Skin epidermis (tissue), 12 donors: Measurements from ENCODE around the gene PEAR1.

Experiments used
- H3K27ac ChIP-seq, 21 experiments: fragments of 200-600 bp; sonication (generic) in 11 of 21; one replicate each; pipeline ENCODE4 v1.5.0; 2020; ENCODE audit warnings: mild to moderate bottlenecking in 3 of 21, inconsistent platforms in 2 of 21, moderate library complexity in 2 of 21
- H3K4me3 ChIP-seq, 7 experiments: fragments of 200-600 bp; sonication (generic) in 2 of 7; one replicate each; pipeline ENCODE4 v1.5.0; 2020; ENCODE audit warnings: inconsistent platforms in 2 of 7, mild to moderate bottlenecking in 2 of 7, moderate library complexity in 1 of 7

Gene PEAR1

GRCh38 chr1:156859523-156860112 is 33.9 kb upstream of the PEAR1 start:
- Histone ChIP-seq H3K27ac (no peak overlapping the region), H3K4me3 (peak overlapping the region; percentile 3 to 33 (median 23))

- peak overlapping the region; percentile 3 to 33 (median 23) for H3K4me3 ChIP-seq
- H3K27ac ChIP-seq, result no peak overlapping the region
Measured at GRCh38 chr1:156860113-156860627, 33.3 kb upstream of the PEAR1 start.

DNA sequence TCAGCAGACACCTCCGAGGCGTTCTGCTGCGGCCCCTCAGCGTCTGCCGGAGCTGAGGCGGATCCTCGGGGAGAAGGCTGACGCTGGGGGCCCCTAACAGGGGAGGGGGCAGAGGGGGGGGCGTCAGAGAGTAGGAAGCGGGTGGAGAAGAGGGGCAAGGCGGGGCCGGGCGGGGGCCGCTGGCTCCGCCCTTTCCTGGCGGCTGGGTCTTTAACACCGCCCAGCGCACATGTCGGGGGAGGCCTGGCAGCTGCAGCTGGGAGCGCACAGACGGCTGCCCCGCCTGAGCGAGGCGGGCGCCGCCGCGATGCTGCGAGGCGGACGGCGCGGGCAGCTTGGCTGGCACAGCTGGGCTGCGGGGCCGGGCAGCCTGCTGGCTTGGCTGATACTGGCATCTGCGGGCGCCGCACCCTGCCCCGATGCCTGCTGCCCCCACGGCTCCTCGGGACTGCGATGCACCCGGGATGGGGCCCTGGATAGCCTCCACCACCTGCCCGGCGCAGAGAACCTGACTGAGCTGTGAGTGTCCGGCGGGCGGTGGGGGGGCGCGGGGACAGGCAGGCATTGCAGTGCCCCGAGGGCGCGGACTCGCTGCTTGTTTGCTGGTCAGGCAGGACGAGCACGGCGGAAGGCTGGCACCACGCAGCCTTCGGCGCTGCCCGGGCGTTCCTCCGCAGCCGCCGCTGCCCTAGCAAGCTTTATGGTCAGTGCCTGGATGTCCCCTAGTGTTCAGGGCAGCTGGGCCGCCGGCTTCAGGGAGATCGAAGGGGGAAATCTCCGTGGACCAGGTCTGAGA is 32.7 kb upstream of the PEAR1 start, which contains the start of gene NTRK1:
Gene NTRK1 (plus strand): TSS at position 238 of the 796 bp plus-strand sequence. CDS start 70 bp downstream, at position 308.
- Histone ChIP-seq H3K27ac (no peak within 1 kb of the TSS), H3K4me3 (peak within 1 kb of the TSS; percentile 3 to 33 (median 23))

GRCh38 chr1:156862584-156862983 is 30.9 kb upstream of the PEAR1 start:
- no peak overlapping the region for H3K27ac ChIP-seq
- H3K4me3 ChIP-seq, result no peak overlapping the region

GRCh38 chr1:156862997-156863599 is 30.4 kb upstream of the PEAR1 start:
- Histone ChIP-seq H3K4me3 (no peak overlapping the region), H3K27ac (no peak overlapping the region)

- no peak overlapping the region for H3K27ac ChIP-seq
- H3K4me3 ChIP-seq, result no peak overlapping the region
Measured at GRCh38 chr1:156863631-156864030, 29.9 kb upstream of the PEAR1 start.

DNA sequence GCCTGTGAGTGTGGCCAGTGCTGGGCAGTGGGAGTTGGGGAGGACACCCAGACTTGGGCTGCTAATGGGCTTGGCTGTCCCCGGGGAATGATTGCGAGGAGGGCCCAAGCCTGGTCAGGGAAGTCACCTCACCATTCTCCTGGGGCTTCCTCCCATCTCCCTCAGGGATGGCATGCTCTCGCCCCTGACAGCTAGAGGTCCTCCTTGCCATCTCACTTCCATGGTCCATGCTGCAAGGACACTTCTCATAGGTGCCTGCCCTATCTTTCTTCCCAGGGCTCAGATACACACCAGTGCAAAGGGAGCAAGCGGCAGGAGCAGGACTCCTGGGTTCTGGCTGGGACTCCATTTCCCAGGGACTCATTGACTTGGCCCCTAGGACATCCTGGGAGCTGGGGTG is 28.7 kb upstream of the PEAR1 start:
- Histone ChIP-seq H3K4me3 (no peak overlapping the region), H3K27ac (no peak overlapping the region)

DNA sequence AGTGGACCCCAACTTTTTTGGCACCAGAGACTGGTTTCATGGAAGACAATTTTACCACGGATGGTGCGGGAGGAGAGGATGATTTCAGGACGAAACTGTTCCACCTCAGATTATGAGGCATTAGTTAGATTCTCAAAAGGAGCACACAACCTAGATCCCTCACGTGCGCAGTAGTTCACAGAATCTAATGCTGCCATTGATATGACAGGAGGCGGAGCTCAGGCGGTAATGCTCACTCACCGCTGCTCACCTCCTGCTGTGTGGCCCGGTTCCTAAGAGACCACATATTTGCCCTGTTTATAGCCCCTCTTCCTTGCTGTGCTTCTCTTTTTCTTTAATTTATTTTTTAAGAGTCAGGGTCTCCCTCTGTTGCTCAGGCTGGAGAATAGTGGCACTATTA is 28.3 kb upstream of the PEAR1 start:
- no peak overlapping the region for H3K4me3 ChIP-seq
- H3K27ac ChIP-seq, result no peak overlapping the region

- no peak overlapping the region for H3K27ac ChIP-seq
- no peak overlapping the region for H3K4me3 ChIP-seq
Measured at GRCh38 chr1:156865865-156866248, 27.7 kb upstream of the PEAR1 start.

DNA sequence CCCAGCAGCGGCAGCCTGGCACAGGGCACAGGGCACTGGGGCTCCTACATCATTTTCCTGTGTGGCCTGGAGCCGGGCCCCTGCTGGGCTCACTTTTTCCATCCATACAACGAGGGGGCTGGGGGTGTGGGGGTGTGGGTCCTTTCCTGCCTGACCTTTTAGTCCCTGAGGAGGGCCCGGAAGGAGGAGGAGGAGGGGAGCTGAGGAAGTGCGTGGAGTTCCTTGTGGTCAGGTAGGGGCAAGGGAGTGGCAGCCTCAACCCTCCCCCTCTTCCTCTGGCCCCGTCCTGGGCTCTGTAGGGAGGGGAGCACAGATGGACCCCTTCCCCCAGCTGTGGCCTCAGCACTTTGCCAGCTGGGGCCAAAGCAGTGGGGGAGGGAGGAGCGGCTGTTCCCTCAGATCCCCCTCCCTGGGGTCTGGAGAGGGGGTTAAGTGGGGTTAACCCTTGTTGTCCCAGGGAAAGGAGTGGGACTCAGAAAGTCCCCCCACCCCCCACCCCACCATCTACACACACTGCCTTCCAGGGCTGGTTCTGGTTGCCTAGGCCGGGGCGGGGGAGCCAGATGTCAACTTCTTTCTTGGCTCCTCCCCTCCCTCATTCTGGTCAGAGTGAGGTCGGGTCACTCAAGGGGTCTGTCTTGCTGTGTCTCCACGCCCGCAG is 27.1 kb upstream of the PEAR1 start:
- Histone ChIP-seq H3K27ac (no peak overlapping the region), H3K4me3 (no peak overlapping the region)

DNA sequence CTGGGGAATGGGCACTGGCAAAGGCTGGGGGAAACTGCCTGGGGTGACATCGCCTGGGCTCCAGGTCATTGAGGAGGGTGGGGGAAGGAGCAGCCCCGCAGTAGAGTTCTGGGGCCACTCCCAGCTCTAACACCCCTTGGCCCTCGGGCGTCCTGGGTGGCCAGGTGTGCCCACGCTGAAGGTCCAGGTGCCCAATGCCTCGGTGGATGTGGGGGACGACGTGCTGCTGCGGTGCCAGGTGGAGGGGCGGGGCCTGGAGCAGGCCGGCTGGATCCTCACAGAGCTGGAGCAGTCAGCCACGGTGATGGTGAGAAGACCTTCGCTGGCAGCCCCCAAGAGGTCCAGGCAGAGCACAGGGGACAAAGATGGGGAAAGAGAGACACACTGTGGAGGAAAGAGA is 25.2 kb upstream of the PEAR1 start:
- H3K4me3 ChIP-seq, result no peak overlapping the region
- no peak overlapping the region for H3K27ac ChIP-seq

- no peak overlapping the region for H3K4me3 ChIP-seq
- H3K27ac ChIP-seq, result no peak overlapping the region
Measured at GRCh38 chr1:156869455-156869854, 24.1 kb upstream of the PEAR1 start.

DNA sequence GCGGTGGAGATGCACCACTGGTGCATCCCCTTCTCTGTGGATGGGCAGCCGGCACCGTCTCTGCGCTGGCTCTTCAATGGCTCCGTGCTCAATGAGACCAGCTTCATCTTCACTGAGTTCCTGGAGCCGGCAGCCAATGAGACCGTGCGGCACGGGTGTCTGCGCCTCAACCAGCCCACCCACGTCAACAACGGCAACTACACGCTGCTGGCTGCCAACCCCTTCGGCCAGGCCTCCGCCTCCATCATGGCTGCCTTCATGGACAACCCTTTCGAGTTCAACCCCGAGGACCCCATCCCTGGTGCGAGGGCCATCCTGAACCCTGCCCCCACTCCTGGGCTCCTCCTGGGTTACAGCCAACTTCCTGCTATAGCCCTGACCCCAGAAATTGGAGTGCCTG is 19.9 kb upstream of the PEAR1 start:
- no peak overlapping the region for H3K4me3 ChIP-seq
- no peak overlapping the region for H3K27ac ChIP-seq

- no peak overlapping the region for H3K4me3 ChIP-seq
- H3K27ac ChIP-seq, result no peak overlapping the region
Measured at GRCh38 chr1:156874142-156874541, 19.4 kb upstream of the PEAR1 start.

DNA sequence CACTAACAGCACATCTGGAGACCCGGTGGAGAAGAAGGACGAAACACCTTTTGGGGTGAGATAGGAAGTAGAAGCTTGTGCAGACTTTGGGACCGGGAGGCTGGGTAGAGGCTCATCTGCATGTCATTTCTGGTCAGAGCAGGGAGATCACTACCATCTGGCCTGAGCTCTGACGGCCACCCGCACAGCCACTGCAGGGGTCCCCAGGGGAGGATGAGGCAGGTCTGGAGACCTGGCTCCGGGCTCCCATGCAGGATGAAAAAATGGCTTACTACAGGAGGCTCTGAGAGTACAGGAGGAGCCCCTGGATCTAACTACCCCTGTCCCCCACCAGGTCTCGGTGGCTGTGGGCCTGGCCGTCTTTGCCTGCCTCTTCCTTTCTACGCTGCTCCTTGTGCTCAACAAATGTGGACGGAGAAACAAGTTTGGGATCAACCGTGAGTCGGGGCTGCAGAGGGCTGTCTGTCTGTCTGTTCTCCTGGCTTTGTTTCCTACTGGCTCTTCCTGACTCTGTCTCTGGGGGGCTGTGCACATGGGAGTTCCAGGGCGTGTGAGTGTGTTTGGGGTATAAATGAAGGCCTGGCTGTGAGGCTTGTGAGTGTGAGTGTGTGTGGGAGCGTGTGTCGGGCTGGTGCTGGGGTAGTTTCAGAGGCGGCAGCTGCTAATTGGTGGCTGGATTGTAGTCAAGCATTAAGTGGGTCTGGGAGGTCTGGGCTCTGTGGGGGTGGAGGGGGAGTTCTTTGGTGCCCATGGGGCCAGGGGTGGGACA is 18.8 kb upstream of the PEAR1 start:
- no peak overlapping the region for H3K27ac ChIP-seq
- no peak overlapping the region for H3K4me3 ChIP-seq

DNA sequence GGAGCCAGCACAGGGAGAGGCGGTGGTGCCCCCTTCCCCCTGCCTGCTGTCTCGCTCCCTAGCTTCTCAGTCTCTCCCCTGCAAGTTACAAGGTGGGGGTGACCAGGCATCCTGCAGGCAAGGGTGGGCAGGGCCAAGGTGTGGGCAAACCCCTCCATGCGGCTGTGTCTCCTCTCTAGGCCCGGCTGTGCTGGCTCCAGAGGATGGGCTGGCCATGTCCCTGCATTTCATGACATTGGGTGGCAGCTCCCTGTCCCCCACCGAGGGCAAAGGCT is 18.2 kb upstream of the PEAR1 start:
- Histone ChIP-seq H3K27ac (no peak overlapping the region), H3K4me3 (no peak overlapping the region)

- no peak overlapping the region for H3K27ac ChIP-seq
- no peak overlapping the region for H3K4me3 ChIP-seq
Measured at GRCh38 chr1:156876281-156876680, 17.2 kb upstream of the PEAR1 start.

DNA sequence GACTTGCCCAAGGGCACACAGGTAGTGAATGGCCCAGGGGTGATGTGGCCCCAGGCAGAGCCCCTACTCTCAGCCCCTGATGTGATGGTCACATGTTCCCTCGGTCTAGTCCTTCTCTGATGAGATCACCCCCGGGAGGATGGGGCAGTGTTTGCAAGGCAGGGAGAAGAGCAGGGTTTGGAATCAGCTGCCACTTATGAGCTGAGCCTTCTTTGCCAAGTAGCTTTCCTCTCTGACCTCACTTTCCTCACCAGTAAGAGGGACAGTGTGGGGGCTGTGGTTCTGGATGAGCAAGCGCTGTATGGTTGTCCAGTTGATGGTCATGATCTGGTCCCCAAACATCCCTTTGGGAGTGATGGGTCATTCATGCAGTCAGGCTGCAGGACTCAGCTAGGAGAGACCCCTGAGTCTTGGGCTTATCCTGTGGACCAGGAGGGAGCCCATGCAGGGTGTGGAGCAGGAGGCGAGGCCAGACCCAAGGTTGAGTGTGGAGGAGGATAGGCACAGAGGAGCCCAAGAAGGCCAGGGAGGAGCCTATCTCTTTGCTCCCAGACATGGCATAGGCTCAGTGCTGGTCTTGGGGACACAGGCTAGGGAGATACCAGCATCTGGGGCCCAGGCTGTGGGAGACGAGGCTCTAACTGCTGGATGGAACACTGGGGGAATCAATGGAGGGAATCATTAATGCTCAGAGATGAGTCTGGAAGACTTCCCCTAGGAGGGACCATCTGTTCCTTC is 15.9 kb upstream of the PEAR1 start:
- Histone ChIP-seq H3K27ac (no peak overlapping the region), H3K4me3 (no peak overlapping the region)

DNA sequence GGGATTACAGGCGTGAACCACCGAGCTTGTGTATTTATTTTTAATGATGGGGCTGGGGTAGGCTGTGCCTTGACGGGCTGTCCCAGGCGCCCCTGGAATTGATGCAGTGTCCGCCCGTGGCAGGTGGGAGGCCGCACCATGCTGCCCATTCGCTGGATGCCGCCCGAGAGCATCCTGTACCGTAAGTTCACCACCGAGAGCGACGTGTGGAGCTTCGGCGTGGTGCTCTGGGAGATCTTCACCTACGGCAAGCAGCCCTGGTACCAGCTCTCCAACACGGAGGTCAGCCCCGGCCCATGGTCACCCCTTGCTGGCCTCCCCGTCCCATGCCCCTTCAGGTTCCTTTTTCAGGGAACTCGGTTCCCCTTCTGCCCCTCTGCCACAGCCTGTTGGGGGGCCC is 13.6 kb upstream of the PEAR1 start:
- Histone ChIP-seq H3K4me3 (no peak overlapping the region), H3K27ac (no peak overlapping the region)
